NCI-H187 treated with DMSO at 0.1 percent for 48 hours (cell line): ENCODE measurements around the gene MMS19.
A peak's percentile ranks its signal among the peaks of the same experiment; 100 is the strongest.

ENCODE experiments used
- DNase-seq: peaks from one replicate; lab custom pipeline; 2025; lab: John Stamatoyannopoulos, UW

MMS19 gene, protein sequence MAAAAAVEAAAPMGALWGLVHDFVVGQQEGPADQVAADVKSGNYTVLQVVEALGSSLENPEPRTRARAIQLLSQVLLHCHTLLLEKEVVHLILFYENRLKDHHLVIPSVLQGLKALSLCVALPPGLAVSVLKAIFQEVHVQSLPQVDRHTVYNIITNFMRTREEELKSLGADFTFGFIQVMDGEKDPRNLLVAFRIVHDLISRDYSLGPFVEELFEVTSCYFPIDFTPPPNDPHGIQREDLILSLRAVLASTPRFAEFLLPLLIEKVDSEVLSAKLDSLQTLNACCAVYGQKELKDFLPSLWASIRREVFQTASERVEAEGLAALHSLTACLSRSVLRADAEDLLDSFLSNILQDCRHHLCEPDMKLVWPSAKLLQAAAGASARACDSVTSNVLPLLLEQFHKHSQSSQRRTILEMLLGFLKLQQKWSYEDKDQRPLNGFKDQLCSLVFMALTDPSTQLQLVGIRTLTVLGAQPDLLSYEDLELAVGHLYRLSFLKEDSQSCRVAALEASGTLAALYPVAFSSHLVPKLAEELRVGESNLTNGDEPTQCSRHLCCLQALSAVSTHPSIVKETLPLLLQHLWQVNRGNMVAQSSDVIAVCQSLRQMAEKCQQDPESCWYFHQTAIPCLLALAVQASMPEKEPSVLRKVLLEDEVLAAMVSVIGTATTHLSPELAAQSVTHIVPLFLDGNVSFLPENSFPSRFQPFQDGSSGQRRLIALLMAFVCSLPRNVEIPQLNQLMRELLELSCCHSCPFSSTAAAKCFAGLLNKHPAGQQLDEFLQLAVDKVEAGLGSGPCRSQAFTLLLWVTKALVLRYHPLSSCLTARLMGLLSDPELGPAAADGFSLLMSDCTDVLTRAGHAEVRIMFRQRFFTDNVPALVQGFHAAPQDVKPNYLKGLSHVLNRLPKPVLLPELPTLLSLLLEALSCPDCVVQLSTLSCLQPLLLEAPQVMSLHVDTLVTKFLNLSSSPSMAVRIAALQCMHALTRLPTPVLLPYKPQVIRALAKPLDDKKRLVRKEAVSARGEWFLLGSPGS

DNA sequence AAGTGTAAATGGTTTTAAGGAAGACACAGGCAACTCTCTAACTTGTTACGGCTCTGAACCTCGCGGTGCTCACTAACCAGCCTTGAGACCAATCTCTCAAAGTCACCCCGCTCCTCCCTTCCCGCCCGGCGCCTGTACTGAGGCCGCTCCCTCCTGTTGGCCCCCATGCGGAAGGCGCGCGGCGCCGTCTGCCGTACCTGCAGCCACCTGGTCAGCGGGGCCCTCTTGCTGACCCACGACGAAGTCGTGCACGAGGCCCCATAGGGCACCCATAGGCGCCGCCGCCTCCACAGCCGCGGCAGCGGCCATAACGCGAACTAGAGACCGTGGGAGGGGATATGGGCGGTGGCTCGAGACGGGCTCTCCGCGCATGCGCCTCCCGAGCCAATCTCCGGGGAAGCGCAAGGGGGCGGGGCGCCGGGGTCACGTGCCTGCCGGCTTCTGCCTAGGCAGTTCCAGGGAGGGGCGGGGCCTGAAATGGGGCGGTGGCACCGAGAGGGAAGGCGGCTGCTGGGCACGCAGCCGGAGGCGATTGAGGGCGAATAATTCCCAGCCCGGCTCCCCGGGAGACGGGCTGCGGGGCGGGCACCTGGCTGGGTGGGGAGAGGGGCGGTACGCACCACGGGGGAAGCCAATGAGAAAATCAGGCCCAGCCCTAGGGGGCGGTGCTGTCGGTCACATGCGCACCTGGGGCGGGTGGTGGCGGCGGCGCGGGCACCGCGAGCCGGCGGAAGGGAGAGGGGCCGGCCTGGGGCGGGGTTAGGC lies at the start of gene MMS19:
TSS of gene MMS19 (minus strand) at position 347 of the 765 bp plus-strand sequence. CDS start at position 309, 38 bp downstream.
- DNase-seq, result peak; percentile 53

DNA sequence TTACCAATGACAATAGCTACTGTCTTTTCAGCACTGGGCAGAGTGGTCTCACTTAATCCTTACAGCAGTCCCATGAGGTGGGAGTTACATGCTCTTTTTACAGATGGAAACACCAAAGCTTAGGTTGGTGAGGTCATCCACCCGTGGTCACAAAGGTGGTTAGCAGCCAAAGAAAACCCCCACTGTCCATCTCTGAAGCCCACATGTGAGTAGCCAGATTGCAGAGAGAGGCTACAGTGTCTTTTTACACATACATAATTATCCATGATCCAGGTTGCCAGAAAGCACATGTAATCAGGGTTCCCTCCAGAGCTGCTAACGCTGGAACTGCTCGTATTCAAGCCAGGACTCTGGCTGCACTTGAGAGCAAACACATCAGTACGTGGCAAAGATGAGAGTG lies 49.7 kb upstream of the MMS19 start:
- DNase-seq, result no peak

DNA sequence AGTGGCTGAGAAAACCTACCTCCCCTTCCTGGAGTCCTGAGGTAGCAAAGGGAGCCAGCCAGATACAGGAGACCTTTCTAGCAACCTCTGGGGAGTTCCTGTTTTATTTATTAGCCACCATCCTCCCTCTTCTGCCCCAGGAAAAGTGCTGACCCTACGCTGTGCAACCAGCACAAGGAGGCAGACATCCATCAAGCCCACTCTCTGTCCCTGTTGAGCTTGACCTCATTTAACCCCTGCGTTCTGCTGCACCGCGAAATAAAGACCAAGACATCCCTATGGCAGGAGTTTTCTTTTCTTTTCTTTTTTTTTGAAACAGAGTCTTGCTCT lies 49.0 kb upstream of the MMS19 start:
- DNase-seq, result no peak

DNA sequence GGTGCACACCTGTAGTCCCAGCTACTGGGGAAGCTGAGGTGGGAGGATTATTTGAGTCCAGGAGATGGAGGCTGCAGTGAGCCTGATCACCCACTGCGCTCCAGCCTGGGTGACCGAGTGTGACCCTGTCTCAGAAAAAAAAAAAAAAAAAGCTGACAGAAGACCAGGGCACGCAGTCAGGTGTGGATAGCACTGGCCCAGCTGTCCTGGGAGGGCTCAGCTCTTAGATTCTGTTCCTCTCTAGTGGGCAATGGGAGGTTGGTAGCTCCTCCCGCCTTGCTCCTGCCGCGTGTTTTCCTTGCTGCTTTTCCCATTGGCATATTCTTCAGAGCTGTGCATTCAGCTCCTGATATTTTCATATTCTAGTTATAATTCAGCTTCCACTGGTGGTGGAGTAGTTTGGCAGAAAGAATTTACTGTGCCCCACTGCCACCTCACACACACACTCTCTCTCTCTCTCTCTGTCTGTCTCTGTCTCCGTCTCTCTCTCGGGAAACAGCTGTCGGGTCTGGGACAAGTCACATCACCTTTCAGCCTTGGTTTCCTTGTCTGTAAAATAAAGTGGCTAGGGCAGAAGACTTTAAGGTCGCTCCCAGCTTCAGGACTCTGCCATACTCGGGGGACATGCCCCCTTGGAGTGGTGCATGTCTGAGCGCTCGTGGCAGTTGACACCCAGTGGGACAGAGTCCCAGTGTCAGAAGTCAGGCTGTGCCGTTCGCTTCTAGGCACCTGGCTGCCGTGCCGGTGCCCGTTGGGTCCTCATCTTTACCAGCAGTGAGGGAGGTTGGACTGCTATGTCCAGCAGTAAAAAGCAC lies 48.4 kb upstream of the MMS19 start:
- no peak for DNase-seq

DNA sequence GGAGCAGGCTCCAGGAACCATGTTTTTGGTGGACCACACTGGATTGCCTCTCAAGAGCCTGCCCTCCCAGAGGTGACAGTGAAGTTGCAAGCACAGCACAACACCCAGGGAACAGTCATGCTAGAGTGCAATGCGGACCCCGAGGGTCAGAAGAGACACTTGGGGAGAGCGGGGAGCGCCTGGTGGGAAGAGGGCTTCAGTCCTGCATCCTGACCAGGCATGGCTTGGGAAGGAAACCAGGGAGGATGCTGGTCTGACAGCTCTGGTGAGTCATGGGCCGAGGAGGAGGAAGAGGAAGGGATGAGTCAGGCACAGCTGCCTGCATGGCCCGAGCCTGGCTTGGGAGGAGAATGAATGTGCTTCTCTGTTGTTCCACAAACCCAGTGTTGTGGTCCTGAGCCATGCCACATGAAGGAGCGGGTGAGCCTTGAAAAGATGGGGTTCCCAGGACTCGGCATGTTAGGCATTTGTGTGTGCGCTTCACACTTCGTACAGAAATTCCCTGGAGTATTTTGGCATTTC lies 44.9 kb upstream of the MMS19 start:
- DNase-seq, result no peak

DNA sequence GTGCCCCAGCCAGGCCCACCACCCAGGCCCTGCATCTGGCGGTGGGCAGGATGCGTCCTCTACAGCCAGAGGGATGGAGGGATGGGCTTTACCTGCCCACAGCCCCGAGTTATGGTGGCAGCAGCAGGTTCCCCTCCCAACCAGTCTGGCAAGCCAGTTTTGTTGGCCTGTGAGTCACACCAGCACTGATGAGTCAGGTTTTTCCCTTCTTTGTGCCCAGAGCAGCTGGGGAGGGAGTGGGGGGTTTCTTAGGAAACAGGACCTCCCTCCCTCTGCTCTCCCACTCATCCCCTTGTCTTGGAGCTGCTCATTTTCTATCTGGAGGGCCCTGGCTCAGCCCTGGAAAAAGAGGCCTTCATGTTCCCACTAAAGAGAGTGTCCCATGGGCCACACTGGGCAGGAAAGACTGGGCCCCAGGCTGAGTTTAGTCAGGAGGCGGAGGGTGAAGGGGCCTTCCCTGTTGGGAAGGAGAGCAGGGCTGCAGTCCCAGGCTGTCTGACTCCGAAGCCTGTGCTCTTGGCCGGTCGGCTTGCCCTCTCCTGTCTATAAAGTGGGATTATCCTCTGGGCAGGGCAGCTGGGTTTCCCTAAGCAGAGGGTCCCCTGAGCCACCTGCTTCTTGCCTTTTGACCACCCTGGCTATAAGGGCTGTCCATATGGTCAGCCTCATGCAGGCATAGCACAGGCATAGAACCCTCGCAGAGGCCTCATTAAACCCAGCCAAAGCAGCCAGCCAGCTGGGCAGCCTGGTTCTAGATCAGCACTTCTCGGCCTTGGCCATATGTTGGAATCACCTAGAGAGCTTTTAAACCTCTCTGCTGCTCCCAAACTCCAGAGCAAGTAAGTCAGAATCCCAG lies 44.2 kb upstream of the MMS19 start:
- no peak for DNase-seq

DNA sequence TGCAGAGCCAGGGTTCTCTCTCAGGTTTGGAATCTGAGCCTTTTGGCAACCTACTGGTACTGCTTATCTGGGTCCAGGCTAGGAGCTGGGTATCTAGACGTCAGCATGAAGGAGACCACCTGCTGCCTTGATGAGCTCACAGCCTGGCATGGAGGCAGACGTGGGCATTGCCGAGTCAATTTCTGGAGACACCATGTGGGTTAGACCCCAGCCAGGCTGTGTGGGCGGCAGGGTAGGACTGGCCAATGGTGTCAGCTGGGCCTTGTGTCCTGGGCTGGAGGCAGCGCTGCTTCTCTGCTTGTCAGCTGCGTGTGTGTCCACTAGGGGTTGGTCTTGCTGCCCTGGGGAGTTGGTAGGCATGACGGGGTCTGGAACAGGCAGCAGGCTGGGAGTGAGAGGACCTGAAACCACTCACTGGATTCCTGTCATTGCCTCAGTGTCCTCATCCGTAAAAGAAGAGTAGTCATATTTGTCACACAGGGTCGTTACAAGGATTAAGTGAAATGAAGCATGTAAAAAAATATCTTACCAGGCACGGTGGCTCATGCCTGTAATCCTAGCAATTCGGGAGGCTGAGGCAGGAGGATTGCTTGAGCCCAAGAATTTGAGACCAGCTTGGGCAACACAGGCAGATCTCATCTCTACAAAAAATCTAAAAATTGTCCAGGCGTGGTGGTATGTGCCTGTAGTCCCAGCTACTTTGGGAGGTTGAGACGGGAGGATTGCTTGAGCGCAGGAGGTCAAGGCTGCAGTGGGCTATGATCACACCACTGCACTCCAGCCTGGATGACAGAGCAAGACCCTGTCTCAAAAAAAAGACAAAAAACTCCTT lies 42.7 kb upstream of the MMS19 start:
- no peak for DNase-seq

DNA sequence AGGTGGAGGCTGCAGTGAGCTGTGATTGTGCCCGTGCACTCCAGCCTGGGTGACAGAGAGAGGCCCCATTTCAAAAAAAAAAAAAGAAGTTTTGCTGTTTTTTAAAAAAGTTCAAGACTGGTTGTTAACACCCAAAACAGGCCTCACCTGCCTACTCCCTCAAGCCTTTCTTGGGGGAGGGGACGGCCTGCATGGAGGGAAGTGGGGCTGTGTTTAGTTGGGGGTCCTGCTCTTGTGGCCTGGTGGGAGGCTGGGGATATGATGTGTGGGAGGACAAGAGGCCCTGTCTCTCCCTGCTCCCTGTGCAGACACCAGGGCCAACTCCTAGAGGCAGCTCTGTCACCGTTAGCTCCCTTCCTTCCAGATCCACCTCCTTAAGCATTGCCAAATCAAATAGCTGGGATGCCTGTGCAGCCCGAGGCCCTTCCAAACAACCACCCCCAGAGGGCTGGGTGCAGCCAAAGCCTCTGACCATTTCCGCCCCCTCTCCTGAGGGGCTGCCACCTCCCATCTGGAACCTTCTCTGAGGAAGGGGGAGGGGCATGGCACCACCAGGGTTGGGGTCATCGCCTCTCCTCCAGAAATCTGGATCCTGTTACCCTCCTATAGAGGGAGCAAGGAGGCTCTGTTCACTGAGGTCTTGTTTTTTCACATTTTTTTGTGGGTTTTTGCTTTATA lies 41.4 kb upstream of the MMS19 start:
- DNase-seq, result no peak

DNA sequence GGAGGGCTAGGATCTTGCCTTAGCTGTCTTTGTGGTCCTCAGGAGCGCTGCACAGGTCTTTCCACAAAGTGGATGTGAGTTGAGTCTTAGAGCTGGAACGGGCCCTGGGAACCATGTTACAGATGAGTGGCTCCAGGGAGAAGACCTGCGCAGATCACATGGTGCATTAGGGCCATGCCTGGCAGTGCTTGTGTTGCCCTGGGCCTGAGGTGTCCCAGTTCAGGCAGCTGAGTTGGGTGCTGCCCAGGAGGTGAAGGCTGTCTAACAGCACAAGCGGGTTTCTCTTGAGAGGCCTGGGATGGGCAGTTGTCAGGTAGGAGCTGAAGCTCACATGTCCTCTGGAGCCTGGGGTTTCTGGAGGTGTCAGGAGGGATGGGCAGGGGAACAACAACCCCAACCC lies 40.6 kb upstream of the MMS19 start:
- DNase-seq, result no peak

DNA sequence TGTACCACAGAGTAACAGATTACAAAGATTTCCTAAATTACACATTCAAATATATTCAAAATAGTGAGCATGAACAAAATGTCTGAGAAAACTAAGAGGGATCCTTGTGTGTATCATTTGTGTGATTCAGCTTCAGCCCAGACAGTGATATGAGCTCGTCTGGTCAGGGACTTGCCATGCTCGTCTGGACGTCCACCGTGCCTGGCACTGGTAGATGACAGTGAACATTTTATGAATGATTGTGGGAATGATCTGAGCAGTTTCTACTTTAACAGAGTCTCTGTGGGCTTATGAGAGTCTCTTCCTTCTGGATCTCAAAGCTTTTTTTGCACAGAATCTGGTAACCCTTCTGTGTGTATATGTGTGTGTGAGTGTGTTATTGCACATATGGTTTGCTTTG lies 40.2 kb upstream of the MMS19 start:
- no peak for DNase-seq

DNA sequence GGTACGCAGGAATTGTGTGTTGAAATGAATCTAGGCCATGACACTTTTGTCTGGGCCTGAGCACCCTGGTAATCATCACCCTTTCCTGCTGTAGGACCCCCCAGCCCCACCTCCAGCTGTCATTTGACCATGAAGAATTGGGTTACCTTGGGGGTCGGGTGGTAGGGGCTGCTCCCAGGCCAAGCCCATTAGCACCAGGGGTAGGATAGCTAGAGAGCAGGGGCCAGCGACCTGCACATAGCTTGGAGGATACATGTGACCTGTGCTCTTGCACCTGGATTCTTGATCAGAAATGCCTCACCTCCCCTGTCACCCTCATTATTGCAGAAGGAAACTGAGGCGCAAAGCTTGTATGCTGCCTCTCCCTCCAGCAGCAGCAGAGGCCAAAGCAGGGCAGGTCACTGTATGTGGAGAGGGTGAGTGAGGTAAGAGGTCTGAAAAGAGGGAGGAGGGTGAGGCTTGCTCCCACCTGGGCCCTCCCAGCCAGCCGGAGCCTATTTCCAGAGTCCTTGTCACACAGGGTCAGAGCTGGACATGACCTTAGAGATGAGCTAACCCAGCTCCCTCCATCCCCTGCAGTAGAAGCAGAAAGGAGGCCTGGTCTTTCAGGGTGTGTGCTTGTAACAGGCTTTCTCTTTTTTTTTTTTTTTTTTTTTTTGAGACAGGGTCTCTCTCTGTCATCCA lies 39.1 kb upstream of the MMS19 start:
- DNase-seq, result no peak

DNA sequence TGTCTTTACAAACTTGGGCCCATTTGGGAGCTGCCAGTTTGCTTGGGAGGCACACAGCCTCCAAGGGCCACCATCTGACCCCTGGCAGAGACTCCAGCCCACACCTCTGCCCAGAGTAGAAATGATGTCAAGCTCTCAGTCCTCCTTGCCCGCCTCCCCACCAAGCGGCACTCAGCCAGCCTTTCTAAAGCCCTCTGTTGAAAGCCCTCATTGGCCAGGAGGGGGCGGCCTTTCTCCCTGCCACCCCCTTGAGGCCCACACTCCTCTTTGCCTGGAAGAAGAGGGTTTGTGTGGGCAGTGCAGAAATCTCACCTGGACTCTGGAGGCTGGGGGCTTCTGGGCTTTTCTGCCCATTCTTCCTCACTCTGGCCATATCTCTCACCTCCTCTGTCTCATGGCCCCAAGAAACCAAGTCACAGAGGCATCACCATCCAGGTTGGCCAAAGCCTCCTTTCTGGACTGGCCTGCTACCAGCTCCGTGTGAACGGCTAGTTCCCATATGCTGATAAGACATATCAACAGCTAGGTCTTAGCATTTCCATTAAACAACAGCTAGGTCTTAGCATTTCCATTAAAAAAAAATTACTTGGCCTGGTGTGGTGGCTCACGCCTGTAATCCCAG lies 36.6 kb upstream of the MMS19 start:
- no peak for DNase-seq

DNA sequence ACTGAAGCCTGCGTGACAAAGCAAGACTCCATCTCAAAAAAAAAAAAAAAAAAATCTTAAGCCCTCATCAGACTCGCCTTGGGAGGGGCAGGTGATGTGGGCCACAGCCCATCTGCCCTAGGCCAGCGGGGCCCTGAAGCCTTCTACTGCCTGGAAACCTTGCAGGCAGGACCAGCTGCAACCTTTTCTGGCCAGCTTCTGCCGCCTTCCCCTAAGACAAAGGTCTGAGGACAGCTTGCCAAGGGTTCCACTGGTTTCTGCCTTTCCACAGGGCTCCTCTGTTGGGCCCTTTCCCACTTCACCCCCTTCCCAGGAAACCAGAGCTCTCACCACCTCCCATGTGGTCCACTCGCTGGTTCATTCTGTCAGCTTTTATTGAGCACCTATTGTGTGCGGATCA lies 35.7 kb upstream of the MMS19 start:
- DNase-seq, result no peak

DNA sequence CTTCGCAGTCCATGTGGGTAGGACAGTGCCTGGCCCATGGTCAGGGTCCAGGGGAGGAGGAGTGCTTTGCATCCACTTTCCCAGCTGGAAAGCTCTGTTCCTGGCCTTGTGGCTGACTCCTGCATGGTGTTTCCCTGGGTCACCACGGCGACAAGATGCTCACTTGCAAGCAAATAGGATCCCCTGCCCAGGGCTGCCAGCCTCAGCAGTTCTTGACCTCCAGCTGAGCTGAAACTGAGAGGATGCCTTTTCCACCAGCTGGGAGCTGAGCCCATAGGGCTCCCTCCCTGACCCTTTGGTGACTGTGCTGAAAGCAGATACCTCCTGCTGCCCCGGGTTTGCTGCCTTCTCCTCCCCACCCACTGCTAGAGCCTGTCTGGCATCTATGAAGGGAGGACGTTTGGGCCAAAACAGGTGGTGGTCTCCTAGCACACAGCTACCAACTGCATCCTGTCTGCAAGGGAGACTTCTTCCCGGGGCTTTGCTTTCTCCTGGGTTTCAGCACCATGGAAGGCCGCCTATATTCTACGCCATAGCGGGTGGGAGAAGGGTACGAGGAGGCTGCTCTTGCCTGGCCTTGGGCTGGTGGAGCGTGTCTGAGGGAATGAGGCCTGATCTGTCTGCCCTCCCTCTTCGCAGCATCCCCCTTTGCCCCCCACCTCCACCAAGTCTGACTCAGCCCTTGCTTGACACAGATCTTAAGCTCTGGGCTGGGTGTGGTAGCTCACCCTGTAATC lies 34.9 kb upstream of the MMS19 start:
- DNase-seq, result no peak

DNA sequence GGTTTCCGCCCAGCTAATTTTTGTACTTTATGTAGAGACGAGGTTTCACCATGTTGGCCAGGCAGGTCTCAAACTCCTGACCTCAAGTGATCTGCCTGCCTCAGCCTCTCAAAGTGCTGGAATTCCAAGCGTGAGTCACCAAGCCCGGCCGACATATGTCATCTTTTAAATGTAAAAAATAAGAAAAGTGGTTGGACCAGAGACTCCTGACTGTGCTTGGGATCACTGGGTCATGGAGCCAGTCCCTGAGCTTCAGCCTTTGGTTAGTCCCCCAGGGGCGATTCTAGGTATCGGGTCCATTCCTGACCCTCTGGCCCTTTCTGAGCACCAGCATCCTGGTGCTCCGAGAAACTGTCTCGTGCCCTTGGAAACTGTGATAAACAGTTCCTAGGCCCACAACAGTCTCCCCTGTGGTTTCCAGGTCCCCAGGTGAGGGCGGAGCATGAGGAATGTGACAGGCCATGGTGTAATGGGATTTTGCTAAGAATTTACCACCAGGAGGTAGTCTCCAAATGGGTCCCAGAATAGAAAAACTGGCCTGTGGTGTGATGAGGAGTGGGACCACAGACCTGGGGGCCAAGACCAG lies 33.3 kb upstream of the MMS19 start:
- no peak for DNase-seq

DNA sequence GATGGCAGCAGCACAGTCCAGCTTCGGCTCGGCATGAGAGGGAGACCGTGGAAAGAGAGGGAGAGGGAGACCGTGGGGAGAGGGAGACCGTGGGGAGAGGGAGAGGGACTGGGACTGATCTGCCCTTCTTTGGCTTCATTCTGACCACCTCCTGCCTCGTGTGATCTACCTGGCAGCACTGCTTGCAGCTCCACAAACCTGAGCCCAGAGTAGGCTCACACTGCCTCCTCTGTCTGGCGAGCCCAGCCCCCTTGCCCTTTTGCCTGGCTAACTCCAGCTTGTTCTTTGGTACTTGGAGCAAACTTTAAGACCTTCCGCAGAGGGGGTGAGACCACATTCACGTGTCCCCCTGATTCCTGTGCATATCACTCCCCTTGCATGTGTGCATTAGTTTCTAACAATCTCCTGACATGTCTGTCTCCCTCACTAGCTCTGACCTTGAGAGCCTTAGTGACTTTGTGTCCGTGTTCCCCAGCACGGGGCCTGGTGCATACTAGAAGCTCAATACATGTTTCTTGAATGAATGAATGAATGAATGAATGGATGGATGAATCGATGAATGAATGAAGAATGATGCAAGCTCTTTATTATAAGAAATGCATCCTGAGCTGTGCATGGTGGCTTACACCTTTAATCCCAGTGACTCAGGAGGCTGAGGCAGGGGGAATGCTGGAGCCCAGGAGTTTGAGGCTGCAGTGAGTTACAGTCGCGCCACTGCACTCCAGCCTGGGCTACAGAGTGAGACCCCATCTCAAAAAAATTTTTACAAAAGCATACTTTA lies 31.7 kb upstream of the MMS19 start:
- DNase-seq, result no peak
